Body of pancreas (tissue), 4 donors: Measurements from ENCODE around the gene GPN2. TPM values are rescaled to one million over a fixed set of nuclear protein-coding genes. Genes with fewer than 3 reads are reported as not detected.
A peak's percentile ranks its signal among the peaks of the same experiment; 100 is the strongest.

Experiments used
- ATAC-seq: fragments of 150-250 bp; one replicate; pipeline ENCODE4 v1.9.1; 2016
- DNase-seq, 4 donors: peaks; one replicate each; pipeline ENCODE4 v3.0.0-alpha.2; 2019
- H3K27ac ChIP-seq, 4 donors: fragments of 200-600 bp; sonication (generic); 1 replicate in 3 of 4; 2 replicates in 1 of 4; pipeline versions ENCODE4 v1.5.1 to v1.6.1; 2016 to 2019; ENCODE audit warnings: mild to moderate bottlenecking in 1 of 4, mixed read lengths in 1 of 4, moderate library complexity in 1 of 4
- H3K27me3 ChIP-seq, 2 donors: fragments of 200-600 bp; sonication (generic); one replicate each; pipeline ENCODE4 v1.6.0; 2016; ENCODE audit warnings: mild to moderate bottlenecking in 1 of 2
- H3K36me3 ChIP-seq, 2 donors: fragments of 200-600 bp; sonication (generic); replicated peaks in 1 of 2; 2 replicates each; pipeline ENCODE4 v1.5.1; 2016; ENCODE audit warnings: low read depth in 2 of 2; ENCODE audit not compliant: insufficient read depth in 1 of 2
- H3K4me1 ChIP-seq: fragments of 200-600 bp; sonication (generic); one replicate; pipeline ENCODE4 v1.6.0; 2016
- H3K4me3 ChIP-seq, 2 donors: fragments of 200-600 bp; sonication (generic); 1 replicate in 1 of 2; 2 replicates in 1 of 2; pipeline ENCODE4 v1.5.1; 2016 to 2019
- H3K9me3 ChIP-seq, 3 donors: fragments of 200-600 bp; sonication (generic); 1 replicate in 2 of 3; 2 replicates in 1 of 3; pipeline ENCODE4 v1.5.1; 2016
- CTCF ChIP-seq, 7 experiments: fragments of 450-650 bp in 4 of 7; fragments of 200-600 bp in 3 of 7; sonication (generic) in 3 of 7; IDR thresholded peaks; one replicate each; pipeline ENCODE4 v1.5.1; 2016 to 2019; ENCODE audit warnings: antibody characterized with exemption in 7 of 7
- POLR2A ChIP-seq, 3 donors: fragments of 450-650 bp; IDR thresholded peaks; one replicate each; pipeline ENCODE4 v1.6.1; 2016; ENCODE audit warnings: antibody characterized with exemption in 3 of 3, mild to moderate bottlenecking in 2 of 3
- WGBS, 2 donors: methylation state at CpG; one replicate each; pipeline ENCODE4 v1.1.5; 2017; 5-methylcytosine and 5-hydroxymethylcytosine counted together
- intact Hi-C: fragments of 100-400 bp; cut with DNase I; formaldehyde crosslinking; loops from one replicate; pipeline ENCODE4 v1.15.1; 2023
- total RNA-seq, 2 donors: library from RNA; depleted of rRNA; stranded (reverse); fragments of >200 nt; gene quantifications; one replicate each; pipeline ENCODE4 v1.1.0, GENCODE V29; 2016

Gene GPN2
- total RNA-seq, 2 donors from 2014 or later, result 8.8 to 21.4 TPM

GRCh38 chr1:26828411-26828991, 61.6 kb downstream of the GPN2 start:
- no peak overlapping the region for H3K4me3 ChIP-seq
- no peaks in the 10 kb centered on the region for H3K27me3 ChIP-seq
- peak in 1 of 4 donors; percentile 38 for DNase-seq
- TF ChIP-seq POLR2A (IDR thresholded peaks at IDR 0.05) (no peak), CTCF (IDR thresholded peaks at IDR 0.05) (no peak)
- H3K36me3 ChIP-seq, result peaks cover 0 to 9% of the 10 kb centered on the region in 2 donors
- H3K4me1 ChIP-seq, result peaks cover 40% of the 10 kb centered on the region
- intact Hi-C loops, result no loop called here
- ATAC-seq, result no peak
- H3K27ac ChIP-seq, result peak overlapping the region in 2 of 4 donors; percentile 9 to 34
- H3K9me3 ChIP-seq, result no peaks in the 10 kb centered on the region
- 42 to 46% methylated on average over 4 of the region's 4 CpGs for WGBS, 2 donors

GRCh38 chr1:26827663-26828062, 62.4 kb downstream of the GPN2 start:
- Histone ChIP-seq H3K27ac (peak overlapping the region in 1 of 4 donors; percentile 58), H3K27me3 (no peaks in the 10 kb centered on the region), H3K4me1 (peaks cover 40% of the 10 kb centered on the region), H3K9me3 (no peaks in the 10 kb centered on the region), H3K4me3 (peak overlapping the region; percentile 52 to 83), H3K36me3 (peaks cover 0 to 2% of the 10 kb centered on the region in 2 donors)
- WGBS, 2 donors, result 27 to 36% methylated on average over 11 of the region's 11 CpGs
- DNase-seq (peak in 2 of 4 donors; percentile 32), ATAC-seq (no peak)
- intact Hi-C loops, result no loop called here
- TF ChIP-seq CTCF (IDR thresholded peaks at IDR 0.05), result no peak
- TF ChIP-seq POLR2A (IDR thresholded peaks at IDR 0.05), result no peak

- intact Hi-C loops, result no loop called here
- Histone ChIP-seq H3K9me3 (no peaks in the 10 kb centered on the region), H3K36me3 (no peaks in the 10 kb centered on the region), H3K27ac (peak overlapping the region in 2 of 4 donors; percentile 58 to 80), H3K27me3 (no peaks in the 10 kb centered on the region), H3K4me3 (peak overlapping the region; percentile 52 to 83), H3K4me1 (peaks cover 40% of the 10 kb centered on the region)
- WGBS, 2 donors, result 2 to 4% methylated on average over 15 to 17 of the region's 17 CpGs
- TF ChIP-seq CTCF (IDR thresholded peaks at IDR 0.05), result no peak
- TF ChIP-seq POLR2A (IDR thresholded peaks at IDR 0.05), result no peak
- ATAC-seq (no peak), DNase-seq (no peak)
Measured at GRCh38 chr1:26827106-26827604, 62.9 kb downstream of the GPN2 start.

- Histone ChIP-seq H3K27ac (peak within 1 kb of the TSS; percentile 56 to 80 (median 64)), H3K9me3 (no peaks in the 10 kb centered on the region), H3K27me3 (no peaks in the 10 kb centered on the region), H3K36me3 (no peaks in the 10 kb centered on the region), H3K4me3 (peak within 1 kb of the TSS; percentile 52 to 83), H3K4me1 (peaks cover 40% of the 10 kb centered on the region)
- 0% methylated on average over 16 to 63 of the region's 107 CpGs for WGBS, 2 donors
- intact Hi-C loops, result no loop called here
- ATAC-seq (peak; percentile 94), DNase-seq (peak; percentile 63 to 78 (median 69))
- peak in 1 of 3 donors; percentile 13 for TF ChIP-seq POLR2A (IDR thresholded peaks at IDR 0.05)
- TF ChIP-seq CTCF (IDR thresholded peaks at IDR 0.05), result peak in 6 of 7 experiments; percentile 32 to 86 (median 63)
Measured at GRCh38 chr1:26826261-26827105, 63.6 kb downstream of the GPN2 start, which contains the start of gene ZDHHC18. TSS of gene ZDHHC18 (plus strand) at chr1:26826688. CDS start at chr1:26826805, 117 bp downstream.

Other genes with a start within 250 kb of the GPN2 start
- gene ARID1A, start 194.3 kb downstream of the GPN2 start, total RNA-seq, result 10 to 100 TPM; 23.7 to 25.9 TPM
- gene PIGV, start 102.3 kb downstream of the GPN2 start, total RNA-seq, result 10 to 100 TPM; 10.9 to 14.2 TPM
- gene ZDHHC18, start 63.6 kb downstream of the GPN2 start, total RNA-seq, result 1 to 10 TPM; 4.6 to 5.7 TPM
- gene SFN, start 27.1 kb downstream of the GPN2 start, total RNA-seq, result 1 to 10 TPM in 1 of 2 donors, under 1 TPM in 1; 0.66 to 1.6 TPM
- 10 to 100 TPM in 1 of 2 donors, 1 to 10 TPM in 1; 4.9 to 19.4 TPM for gene GPATCH3, start 10.2 kb upstream of the GPN2 start, total RNA-seq
- gene NR0B2, start 23.7 kb upstream of the GPN2 start, total RNA-seq, result 10 to 100 TPM; 19.8 to 34.8 TPM
- gene NUDC, start 31.5 kb upstream of the GPN2 start, total RNA-seq, result 10 to 100 TPM; 31.3 to 33.2 TPM
- 10 to 100 TPM; 13.8 to 18.7 TPM for gene KDF1, start 70.2 kb upstream of the GPN2 start, total RNA-seq
- gene TRNP1, start 103.4 kb upstream of the GPN2 start, total RNA-seq, result 10 to 100 TPM; 17.1 to 32.6 TPM
- 1 to 10 TPM; 2.6 to 3.9 TPM for gene TENT5B, start 122.6 kb upstream of the GPN2 start, total RNA-seq